HG03460 (cell line): Measurements from ENCODE around the gene ADCK1.
"Not testable (repeated sequence)": the region's sequence is repeated elsewhere in the genome, so short reads cannot be mapped to it uniquely, and the experiment has no call there.

Experiments used
- ATAC-seq: cut with Tn5 transposase; IDR thresholded peaks from one replicate; pipeline ENCODE4 v1.9.1; 2021; ENCODE audit not compliant: unreplicated experiment

Gene ADCK1, protein sequence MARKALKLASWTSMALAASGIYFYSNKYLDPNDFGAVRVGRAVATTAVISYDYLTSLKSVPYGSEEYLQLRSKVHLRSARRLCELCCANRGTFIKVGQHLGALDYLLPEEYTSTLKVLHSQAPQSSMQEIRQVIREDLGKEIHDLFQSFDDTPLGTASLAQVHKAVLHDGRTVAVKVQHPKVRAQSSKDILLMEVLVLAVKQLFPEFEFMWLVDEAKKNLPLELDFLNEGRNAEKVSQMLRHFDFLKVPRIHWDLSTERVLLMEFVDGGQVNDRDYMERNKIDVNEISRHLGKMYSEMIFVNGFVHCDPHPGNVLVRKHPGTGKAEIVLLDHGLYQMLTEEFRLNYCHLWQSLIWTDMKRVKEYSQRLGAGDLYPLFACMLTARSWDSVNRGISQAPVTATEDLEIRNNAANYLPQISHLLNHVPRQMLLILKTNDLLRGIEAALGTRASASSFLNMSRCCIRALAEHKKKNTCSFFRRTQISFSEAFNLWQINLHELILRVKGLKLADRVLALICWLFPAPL

DNA sequence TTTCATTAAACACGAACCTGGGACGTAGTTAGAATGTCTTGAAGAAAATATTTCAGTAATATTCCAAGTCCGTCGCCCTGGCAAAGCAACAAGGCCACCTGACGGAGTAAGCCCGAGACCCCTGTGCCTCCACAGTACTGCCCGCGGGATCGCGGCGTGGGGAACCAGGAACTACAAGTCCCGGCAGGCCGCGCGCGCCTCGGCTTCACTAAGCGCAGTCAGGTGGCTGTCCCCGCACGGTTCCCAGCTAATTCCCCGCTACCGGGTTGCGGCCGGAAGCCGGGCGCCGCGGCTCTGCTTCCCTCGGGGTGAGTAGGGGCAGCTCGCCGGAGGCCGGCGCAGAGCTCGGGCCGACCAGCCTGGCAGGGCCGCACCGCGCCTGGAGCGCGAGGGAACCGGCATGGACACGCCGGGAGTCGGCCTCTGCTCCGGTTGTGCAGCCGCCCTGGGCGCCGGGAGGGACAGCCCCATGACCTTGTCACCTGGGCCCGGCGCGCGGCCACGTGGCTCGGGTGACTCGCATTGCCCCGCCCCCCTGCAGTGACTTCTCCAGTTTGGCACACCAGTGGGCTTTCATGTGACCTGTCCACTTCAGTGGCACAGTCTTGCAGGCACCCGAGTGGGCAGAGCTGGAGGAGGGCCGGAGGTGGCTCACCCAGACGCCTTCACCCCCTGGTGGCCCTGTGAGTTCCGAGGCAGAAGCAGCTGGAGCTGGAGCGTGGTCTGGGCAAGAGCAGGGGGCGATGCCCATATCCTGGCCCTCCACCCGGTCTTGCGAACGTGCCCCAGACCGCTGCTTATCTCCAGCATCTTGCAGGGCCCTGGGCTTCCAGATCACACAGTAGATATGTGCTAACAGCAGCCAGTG, at the start of gene ADCK1:
ADCK1 (plus strand) TSS at position 247 of the 868 bp plus-strand sequence. CDS start 18,870 bp downstream, outside the sequence.
- ATAC-seq = peak; percentile 90

DNA sequence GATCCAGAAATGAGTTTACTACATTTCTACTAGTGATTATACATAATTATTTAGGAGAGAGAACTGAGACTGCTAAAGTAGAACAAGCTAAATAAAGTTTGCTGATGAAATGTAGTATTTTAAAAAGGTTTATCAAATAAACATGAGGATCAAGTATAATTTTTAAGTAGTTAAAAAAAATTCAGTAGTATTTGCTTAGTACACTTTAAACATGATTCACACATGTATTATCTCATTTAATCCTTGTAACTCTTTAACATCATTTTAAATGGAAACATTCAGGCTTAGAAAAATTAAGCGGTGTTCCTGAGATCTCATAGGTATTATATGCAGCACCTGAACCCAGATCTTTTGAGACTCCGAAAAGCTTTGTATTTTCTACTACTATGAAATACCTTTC, 47.6 kb upstream of the ADCK1 start:
- no peak for ATAC-seq

DNA sequence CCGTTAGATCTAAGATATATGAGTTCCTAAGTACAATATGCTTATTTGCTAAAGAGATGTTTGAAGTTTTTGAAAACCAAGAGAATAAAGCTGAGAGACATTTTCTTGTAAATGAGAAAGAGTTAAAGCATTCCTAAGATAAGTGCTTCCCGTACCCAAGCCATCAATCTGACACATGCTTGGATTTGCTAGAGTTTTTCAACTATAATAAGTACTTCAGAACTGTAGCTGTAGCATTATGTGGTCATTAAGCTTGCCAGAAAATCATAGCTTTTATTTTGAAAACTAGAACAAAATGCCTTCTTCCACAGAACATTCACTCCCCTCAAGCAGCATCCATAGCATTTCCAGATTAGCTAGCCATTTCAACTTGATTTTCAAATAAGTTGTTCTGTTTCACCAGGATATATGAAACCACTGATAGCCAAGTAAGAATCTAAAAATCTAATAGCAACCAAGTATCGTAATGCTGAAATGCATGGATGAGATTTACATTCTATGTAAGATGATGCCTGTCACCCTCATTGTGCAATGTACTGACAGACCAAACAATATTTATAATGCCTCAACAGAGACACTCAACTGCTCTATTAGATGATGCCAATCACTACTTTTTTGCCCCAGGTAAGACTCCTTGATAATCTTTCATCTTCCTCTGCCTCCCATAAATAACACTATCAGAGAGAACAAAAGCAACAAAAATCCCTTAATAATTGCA, 47.0 kb upstream of the ADCK1 start:
- no peak for ATAC-seq

DNA sequence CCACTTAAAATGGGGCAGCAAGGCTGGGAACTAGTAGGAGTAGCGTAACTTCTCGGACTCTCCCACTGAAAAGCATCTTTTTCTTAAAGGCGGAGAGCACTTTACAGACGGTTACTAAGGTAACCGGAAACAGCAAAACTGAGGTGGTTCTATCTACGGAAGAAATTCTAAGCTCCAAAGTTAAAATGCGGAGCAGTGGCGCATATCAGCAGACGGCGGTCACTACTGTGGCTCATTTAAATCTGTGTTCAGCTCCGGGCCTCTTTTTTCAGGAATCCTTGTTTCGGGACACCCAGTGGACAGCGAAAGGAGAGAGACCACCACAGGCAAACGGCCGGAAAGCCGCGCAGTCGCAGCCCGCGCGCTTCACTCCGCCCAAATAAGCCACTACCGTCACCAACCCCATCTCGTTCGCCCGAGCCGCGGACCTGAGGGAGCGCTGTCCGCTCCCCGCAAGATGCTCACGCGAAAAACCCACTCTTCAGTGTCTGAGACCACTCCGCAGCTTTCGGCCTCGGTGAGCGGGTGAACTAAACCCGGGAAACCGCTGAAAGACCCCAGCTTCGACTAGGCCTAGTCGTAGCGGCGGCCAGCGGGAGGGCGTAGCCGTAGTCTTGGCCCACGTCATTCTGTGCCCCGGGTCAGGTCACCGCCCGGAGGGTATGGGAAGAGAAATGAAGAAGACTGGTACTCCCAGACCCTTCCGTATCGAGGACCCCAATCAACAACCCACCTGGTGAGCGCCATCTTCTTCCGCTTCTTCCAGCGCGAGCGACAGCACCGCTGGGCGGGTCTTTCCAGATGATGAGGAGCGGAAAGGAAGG, 39.3 kb upstream of the ADCK1 start, which contains the start of gene SNW1:
SNW1 (minus strand) TSS at position 776 of the 824 bp plus-strand sequence; CDS start at position 747, 29 bp downstream.
- peak; percentile 96 for ATAC-seq

DNA sequence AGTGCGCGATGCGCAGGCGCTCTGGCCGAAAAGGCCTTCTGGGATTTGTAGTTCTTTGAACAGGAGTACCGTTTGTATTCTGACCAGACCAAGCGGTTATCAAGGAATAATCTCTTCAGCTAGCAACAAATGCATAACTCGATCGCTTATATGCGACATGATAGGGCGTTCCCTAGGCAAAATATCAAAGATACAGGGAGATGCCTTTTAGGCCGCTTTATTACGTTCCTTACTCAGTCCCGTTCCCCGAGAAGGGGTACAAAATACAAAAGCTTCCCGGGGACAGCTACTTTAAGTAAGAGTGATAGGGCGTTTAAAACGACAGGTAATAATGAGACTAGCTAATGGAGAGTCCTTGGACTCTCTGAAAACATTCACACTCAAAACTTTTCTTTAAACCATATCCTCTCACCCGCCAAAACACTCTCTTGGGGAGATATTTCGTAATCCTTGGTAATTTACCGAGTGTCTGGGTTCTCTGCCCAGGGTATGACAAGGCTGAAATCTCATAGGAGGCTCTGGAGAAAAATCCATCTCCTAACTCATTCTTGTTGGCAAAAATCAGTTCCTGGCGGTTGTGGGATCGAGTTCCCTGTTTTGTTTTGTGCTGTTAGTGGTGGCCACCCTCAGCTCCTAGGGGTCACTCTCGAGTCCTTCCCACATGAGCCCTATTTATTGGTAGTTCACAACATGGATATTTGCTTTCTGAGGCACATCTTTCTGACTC, 38.5 kb upstream of the ADCK1 start:
- ATAC-seq = peak; percentile 22

DNA sequence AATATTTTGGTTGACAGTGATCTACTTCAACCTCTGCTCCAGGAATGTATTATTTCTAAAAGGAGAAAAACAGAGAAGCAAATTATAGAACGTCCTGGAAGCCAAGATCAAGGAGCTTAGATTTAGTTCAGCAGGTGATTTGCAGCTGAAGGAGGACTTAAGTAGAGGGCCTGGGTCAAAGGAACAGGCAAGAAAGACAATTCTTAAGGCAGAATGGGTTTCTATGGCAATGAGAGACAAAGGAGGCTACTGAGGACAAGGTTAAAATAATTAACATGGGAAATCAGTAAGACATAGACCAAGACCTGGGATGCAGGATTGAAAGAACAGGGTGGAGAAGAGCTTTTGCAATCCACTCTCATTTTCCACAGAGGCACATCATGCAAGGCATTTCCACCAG, 36.6 kb upstream of the ADCK1 start:
- no peak for ATAC-seq

DNA sequence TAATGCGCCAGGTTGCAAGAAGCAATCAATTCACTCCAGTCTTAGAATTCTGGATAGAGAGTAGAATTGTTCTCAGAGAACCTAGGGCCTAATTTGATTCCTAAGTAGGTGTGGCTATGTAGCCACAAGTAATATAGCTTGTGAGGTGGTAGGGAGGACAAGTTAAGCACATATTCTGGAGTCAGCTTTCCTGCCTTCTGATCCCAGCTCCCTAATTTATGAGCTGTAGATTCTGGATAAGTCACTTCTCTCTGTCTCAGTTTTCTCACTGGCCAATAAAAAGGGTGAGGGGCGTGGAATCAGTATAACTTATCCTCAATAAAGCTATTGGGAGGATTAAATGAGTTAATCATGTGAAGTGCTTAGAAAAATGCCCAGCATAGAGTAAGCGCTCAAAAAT, 35.9 kb upstream of the ADCK1 start:
- no peak for ATAC-seq

DNA sequence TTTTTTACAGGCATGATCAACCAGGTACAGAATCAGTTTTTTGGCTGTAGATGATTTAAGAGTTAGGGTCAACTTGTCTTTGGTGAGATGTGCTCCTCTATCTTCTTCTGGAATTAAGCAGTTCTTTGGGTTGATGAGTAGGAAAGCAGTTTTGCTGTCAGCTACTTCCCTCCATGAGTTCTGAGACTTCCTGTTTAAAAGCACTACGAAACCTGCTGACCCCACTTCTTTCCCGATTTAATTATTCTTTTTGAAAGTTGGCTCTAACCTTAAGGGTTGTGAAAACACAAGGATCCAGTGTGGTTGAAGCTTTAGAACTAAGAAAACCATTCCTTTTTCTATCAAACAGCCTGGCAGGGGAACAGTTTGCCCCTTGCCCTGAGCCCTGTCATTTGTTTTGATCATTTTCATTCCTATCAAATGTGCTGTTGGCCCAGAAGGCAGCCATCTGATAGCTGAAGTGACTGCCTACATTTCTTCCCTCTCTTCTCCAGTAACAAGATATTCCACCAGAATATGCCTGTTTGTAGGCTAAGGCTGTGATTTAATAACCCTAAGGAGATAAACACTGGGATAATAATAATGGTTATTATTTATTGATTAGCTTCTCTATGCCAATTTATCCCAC, 31.4 kb upstream of the ADCK1 start:
- not testable (repeated sequence) for ATAC-seq

DNA sequence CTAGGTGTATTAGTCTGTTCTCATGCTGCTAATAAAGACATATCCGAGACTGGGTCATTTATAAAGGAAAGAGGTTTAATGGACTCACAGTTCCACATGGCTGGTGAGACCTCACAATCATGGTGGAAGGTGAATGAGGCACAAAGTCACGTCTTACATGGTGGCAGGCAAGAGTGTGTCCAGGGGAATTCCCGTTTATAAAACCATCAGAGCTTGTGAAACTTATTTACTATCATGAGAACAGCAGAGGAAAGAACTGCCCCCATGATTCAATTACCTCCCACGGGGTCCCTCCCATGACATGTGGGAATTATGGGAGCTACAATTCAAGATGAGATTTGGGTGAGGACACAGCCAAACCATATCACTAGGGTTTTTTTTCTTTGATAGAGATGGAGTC, 25.9 kb upstream of the ADCK1 start:
- ATAC-seq = not testable (repeated sequence)

DNA sequence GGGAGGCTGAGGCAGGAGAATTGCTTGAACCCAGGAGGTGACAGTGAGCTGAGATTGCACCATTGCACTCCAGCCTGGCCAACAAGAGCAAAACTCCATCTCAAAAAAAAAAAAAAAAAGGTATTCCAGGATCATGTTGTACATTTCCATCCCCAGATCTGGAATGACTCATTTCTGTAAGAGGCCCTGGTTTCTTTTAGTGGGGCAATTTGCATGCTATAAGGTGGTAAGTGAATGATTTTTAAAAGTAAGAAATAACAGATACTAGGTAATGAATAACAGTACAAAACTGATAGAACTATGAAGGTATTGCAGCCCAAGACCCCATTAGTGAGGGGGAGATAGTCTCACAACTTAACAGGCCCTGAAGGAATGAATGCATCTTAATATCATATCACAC, 17.7 kb upstream of the ADCK1 start:
- no peak for ATAC-seq

DNA sequence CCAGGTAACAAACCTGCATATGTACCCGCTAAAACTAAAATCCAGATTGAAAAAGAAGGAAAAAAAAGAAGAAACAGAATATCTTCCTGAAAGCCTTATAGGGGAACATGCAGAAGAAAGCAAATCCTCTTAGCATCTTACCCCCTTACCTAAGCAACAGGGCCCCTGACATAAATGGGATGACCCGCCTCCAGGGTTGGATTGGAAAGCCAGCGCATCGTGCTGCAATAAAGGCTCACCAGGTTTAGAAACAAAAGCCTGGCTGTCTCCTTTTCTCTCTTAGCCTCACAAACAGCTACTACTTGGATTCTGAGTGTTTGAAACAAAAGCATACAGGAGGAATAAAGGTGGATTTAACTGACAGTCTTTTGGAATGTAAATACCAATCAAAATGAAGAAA, 13.8 kb upstream of the ADCK1 start:
- ATAC-seq = no peak

DNA sequence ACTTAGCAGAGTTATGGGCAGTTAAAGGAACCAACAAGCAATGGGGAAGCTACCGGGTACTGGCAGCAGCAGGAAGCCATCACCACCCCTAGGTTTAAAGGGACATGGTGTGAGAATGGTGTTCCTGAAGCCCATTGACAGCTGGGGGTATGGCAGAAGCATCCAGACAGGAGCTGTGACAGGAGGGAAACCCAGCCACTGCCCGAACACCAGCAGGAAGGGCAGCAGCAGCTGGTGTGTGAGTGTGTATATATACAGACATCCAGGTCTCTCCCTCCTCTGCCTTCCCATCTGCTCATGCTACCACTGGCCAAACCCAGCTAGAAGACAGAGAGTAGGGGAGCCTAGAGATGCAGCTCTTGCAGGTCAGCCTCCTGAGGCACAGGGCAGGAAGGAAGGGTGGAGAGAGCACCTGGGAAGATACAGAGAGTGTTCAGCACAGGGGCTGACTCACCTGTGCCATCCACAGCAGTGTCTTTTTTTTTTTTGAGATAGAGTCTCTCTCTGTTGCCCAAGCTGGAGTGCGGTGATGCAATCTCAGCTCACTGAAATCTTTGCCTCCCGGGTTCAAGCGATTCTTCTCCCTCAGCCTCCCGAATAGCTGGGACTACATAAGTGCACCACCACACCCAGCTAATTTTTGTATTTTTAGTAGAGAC, 9.2 kb upstream of the ADCK1 start:
- ATAC-seq = no peak

DNA sequence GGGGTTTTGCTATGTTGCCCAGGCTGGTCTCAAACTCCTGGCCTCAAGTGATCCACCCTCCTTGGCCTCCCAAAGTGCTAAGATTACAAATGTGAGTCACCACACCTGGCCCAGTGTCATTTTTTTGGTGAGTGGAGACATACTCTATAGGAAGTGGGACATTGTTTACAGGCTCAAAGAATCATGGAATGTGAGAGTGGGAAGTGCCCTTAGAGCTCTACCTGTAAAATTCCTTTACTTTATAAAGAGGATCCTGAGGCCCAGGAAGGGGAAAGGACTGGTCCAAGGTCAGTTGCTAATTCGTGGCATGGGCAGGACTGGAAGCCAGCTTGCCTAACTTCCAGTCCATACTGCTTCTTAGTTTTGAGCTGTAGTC, 8.7 kb upstream of the ADCK1 start:
- no peak for ATAC-seq

DNA sequence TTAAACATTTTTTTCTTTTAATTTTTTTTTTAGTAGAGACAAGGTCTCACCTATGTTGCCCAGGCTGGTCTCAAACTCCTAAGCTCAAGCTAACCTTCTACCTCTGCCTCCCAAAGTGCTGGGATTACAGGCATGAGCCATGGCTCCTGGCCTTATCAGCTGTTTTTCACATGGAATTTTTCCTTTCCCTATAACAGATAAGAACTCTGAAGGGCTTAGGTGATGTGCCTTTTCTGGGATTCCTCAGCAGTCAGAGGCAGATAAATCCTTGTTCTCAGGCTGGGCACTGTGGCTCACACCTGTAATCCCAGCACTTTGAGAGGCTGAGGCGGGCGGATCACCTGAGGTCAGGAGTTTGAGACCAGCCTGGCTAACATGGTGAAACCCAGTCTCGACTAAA, 6.7 kb upstream of the ADCK1 start:
- not testable (repeated sequence) for ATAC-seq

DNA sequence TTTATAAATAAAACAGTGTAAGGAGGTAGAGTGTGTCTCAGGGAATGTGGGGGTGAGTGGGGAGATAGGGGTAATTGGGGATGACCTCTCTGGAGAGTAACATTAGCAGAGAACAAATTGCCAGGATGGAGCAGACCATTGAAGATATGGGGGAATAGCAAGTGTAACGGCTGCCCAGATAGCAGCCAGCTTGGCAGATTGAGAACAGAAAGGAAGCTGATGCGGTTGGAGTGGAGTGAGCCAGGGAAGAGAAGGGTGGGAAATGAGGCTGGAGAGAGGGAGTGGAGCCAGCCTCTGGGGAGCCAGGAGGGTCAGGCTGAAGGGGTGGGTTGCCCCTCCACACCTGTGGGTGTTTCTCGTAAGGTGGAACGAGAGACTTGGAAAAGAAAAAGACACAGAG, 5.6 kb upstream of the ADCK1 start:
- no peak for ATAC-seq

DNA sequence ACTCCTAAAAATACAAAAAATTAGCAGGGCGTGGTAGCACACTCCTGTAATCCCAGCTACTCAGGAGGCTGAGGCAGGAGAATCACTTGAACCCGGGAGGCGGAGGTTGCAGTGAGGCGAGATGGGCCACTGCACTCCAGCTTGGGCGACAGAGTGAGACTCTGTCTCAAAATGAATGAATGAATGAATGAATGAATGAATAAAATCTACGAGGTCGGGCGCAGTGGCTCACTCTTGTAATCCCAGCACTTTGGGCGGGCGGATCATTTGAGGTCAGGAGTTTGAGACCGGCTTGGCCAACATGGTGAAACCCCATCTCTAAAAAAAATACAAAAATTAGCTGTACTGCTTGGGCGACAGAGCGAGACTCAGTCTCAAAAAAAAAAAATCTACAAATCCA, 453 bp upstream of the ADCK1 start:
- ATAC-seq = peak; percentile 1

DNA sequence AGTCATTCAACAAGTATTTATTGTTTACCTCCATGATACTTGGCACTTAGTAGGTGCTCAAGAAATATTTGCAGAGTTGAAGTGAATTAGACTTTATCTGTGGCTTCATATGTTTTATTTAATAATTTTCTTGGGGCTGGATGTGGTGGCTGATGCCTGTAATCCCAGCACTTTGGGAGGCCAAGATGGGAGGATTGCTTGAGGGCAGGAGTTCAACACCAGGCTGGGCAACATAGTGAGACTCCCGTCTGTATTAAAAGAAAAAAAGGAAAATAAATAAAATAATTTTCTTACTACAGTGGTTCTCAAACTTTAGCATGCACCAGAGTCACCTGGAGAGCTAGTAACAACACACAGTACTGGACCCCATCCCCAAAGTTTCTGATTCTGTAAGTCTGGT, 905 bp downstream of the ADCK1 start:
- no peak for ATAC-seq

DNA sequence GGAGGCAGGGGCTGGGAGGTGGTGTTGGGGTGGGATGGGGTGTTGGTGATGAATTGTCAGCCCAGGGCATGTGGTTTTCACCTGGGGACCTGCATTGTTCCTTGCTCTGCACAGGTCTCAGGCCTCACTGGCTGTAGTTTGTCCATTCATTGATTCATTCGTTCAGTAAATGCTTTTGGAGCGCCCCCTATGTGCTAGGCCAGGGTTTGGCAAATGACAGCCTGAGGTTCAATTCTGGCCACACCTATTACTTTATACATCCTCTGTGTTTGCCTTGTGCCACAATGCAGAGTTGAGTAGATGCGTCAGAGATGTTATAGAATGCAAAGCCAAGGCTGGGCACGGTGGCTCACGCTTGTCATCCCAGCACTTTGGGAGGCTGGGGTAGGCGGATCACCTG, 4.7 kb downstream of the ADCK1 start:
- ATAC-seq = no peak

DNA sequence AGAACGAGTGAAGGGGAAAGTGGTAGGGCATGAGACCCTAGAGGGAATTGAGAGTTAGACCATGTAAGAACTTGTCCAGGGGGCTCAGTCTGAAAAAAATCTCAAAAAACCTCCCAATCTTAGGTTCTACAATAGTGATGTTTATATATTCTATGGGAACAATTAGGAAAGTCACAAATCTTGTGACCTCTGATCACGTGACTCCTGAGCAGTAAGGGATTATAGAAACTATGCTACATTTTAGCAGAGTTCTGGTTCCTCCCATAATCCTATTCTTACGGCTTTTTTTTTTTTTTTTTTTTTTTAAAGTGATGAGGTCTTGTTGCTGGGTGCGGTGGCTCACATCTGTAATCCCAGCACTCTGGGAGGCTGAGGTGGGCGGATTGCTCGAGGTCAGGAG, 5.8 kb downstream of the ADCK1 start:
- ATAC-seq = no peak
